Measurements from ENCODE around the gene MACO1. TPM values are rescaled to one million over a fixed set of nuclear protein-coding genes. Genes with fewer than 3 reads are reported as not detected.
"Not testable (repeated sequence)": the region's sequence is repeated elsewhere in the genome, so short reads cannot be mapped to it uniquely, and the experiment has no call there.

The MACO1 gene
- 10 to 100 TPM; 21.9 to 23.2 TPM for total RNA-seq
- polyA plus RNA-seq, result 10 to 100 TPM; 15.3 to 19.3 TPM

DNA sequence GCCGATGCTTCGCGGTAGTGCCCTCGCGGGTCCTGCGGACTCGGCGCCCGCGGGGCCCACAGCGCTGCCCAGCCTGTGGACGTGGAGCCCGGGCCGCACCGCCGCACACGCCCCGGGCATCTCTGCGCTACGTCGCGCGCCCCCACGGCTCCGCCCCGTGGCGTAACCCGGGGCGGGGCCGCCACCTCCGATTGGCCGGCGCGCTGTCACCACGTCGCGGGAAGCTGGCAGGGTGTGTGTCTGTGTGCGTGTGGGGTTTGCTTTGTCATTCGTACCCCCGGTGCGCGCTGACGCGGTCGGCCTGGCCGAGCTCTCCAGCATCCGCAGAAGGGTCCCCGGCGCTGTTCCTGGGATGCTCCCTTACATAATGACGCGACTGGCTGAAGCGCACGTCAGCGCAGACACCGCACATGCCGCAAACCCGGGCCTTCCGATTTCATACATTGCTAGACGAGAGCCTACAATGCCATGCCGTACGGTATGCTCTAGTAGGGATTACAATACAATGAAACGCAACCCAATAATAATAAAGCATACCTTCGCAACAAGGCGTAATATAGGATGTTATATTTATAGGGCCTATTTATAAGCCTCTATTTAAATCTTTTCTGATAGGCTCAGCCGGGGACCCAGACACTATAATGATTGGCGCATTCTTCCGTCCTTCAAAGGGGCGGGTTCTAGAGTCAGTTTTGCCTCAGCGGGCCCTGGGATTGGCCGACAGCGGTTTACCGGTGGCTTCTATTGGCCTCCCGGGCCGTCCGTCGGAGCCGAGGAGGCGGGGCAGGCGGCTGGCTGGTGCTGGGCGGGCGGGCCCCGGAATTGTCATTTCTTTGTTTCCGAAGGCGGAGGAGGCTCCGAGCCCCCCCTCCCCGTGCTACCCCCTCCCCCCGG is at the start of gene MACO1:
TSS of gene MACO1 (plus strand) at position 825 of the 894 bp plus-strand sequence. CDS start 202 bp downstream, outside the sequence.
- DNase-seq (ENCODE audit: low spot score), result peak; percentile 99
- Histone ChIP-seq H3K4me3 (ENCODE audit: low read depth in 1 of 3, low read length in 3 of 3) (peak within 1 kb of the TSS; percentile 91 to 99 (median 98)), H3K9ac (ENCODE audit: low read depth in 1 of 2, low read length in 2 of 2) (peak within 1 kb of the TSS; percentile 85 to 95), H3K9me3 (ENCODE audit: control insufficient read depth in 4 of 4, low read length in 3 of 4) (no peaks in the 10 kb centered on the region), H3K4me1 (ENCODE audit: control insufficient read depth in 4 of 4, insufficient read depth in 4 of 4, low read length in 3 of 4) (peaks cover 7 to 41% (median 29%) of the 10 kb centered on the region in 4 donors), H3K36me3 (ENCODE audit: control insufficient read depth in 4 of 4, insufficient read depth in 3 of 4, low read depth in 1 of 4, low read length in 3 of 4) (no peaks in the 10 kb centered on the region), H3K27me3 (ENCODE audit: control insufficient read depth in 4 of 4, insufficient read depth in 4 of 4, low read length in 3 of 4) (no peaks in the 10 kb centered on the region), H3K27ac (ENCODE audit: low read depth in 1 of 2, low read length in 2 of 2) (peak within 1 kb of the TSS; percentile 99)
- under 1% methylated on average over 87 of the region's 87 CpGs for WGBS
- no peak for TF ChIP-seq RXRA (IDR thresholded peaks at IDR 0.05)
- TF ChIP-seq RAD21 (IDR thresholded peaks at IDR 0.05), result no peak
- no peak for TF ChIP-seq NR2F2 (IDR thresholded peaks at IDR 0.05)
- TF ChIP-seq, protein P1, sequence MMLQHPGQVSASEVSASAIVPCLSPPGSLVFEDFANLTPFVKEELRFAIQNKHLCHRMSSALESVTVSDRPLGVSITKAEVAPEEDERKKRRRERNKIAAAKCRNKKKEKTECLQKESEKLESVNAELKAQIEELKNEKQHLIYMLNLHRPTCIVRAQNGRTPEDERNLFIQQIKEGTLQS (IDR thresholded peaks at IDR 0.05), result no peak
- TF ChIP-seq HNF4A (conservative IDR thresholded peaks at IDR 0.05), result no peak
- TF ChIP-seq GABPA (IDR thresholded peaks at IDR 0.05 in 1 of 2, conservative IDR thresholded peaks at IDR 0.05 in 1 of 2), result peak in 1 of 2 donors; percentile 29
- TF ChIP-seq FOXA2 (IDR thresholded peaks at IDR 0.05), result no peak
- no peak for TF ChIP-seq ZBTB33 (IDR thresholded peaks at IDR 0.05)
- TF ChIP-seq, protein P2, sequence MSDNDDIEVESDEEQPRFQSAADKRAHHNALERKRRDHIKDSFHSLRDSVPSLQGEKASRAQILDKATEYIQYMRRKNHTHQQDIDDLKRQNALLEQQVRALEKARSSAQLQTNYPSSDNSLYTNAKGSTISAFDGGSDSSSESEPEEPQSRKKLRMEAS (IDR thresholded peaks at IDR 0.05), result peak; percentile 13
- peak; percentile 95 for TF ChIP-seq SP1 (IDR thresholded peaks at IDR 0.05)
- TF ChIP-seq TAF1 (conservative IDR thresholded peaks at IDR 0.05), result peak; percentile 87
- TF ChIP-seq, protein P3, sequence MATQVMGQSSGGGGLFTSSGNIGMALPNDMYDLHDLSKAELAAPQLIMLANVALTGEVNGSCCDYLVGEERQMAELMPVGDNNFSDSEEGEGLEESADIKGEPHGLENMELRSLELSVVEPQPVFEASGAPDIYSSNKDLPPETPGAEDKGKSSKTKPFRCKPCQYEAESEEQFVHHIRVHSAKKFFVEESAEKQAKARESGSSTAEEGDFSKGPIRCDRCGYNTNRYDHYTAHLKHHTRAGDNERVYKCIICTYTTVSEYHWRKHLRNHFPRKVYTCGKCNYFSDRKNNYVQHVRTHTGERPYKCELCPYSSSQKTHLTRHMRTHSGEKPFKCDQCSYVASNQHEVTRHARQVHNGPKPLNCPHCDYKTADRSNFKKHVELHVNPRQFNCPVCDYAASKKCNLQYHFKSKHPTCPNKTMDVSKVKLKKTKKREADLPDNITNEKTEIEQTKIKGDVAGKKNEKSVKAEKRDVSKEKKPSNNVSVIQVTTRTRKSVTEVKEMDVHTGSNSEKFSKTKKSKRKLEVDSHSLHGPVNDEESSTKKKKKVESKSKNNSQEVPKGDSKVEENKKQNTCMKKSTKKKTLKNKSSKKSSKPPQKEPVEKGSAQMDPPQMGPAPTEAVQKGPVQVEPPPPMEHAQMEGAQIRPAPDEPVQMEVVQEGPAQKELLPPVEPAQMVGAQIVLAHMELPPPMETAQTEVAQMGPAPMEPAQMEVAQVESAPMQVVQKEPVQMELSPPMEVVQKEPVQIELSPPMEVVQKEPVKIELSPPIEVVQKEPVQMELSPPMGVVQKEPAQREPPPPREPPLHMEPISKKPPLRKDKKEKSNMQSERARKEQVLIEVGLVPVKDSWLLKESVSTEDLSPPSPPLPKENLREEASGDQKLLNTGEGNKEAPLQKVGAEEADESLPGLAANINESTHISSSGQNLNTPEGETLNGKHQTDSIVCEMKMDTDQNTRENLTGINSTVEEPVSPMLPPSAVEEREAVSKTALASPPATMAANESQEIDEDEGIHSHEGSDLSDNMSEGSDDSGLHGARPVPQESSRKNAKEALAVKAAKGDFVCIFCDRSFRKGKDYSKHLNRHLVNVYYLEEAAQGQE (IDR thresholded peaks at IDR 0.05), result peak; percentile 66
- no peak for TF ChIP-seq EGR1 (IDR thresholded peaks at IDR 0.05; ENCODE audit: low read depth in 2 of 2)
- peak in 1 of 2 donors; percentile 24 for TF ChIP-seq JUND (IDR thresholded peaks at IDR 0.05)
- TF ChIP-seq YY1 (IDR thresholded peaks at IDR 0.05), result no peak
- TF ChIP-seq HNF4G (IDR thresholded peaks at IDR 0.05), result no peak
- no peak for TF ChIP-seq FOXA1 (IDR thresholded peaks at IDR 0.05)
- no peak for TF ChIP-seq CTCF (IDR thresholded peaks at IDR 0.05; ENCODE audit: low read depth, low read length, missing input control)

DNA sequence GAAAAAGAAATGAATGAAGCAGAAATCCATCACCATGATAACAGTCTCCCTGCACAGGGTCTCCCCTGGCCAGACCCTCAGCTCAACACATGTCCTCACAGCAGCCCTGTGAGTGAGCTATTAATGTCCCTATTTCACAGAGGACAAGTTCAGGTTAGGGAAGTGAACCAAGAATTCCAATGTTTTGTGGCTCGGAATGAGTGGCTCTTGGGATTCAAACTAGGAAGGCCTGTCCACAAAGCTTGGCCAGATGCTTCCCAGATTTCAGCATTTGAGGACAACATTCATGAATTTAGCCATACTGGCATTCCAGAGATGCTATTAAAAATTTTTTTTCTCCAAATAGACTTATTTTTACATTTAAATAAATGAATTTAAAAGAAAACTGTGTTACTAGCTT is 48.2 kb upstream of the MACO1 start:
- 96% methylated on average over 1 of the region's 1 CpG for WGBS
- H3K9ac ChIP-seq (ENCODE audit: low read depth in 1 of 2, low read length in 2 of 2); H3K36me3 ChIP-seq (ENCODE audit: control insufficient read depth in 4 of 4, insufficient read depth in 3 of 4, low read depth in 1 of 4, low read length in 3 of 4): not testable (repeated sequence)

GRCh38 chr1:25383090-25383489 is 47.6 kb upstream of the MACO1 start:
- H3K27ac ChIP-seq (ENCODE audit: low read depth in 1 of 2, low read length in 2 of 2); H3K9ac ChIP-seq (ENCODE audit: low read depth in 1 of 2, low read length in 2 of 2); H3K9me3 ChIP-seq (ENCODE audit: control insufficient read depth in 4 of 4, low read length in 3 of 4); H3K36me3 ChIP-seq (ENCODE audit: control insufficient read depth in 4 of 4, insufficient read depth in 3 of 4, low read depth in 1 of 4, low read length in 3 of 4); H3K27me3 ChIP-seq (ENCODE audit: control insufficient read depth in 4 of 4, insufficient read depth in 4 of 4, low read length in 3 of 4); DNase-seq (ENCODE audit: low spot score); H3K4me3 ChIP-seq (ENCODE audit: low read depth in 1 of 3, low read length in 3 of 3); H3K4me1 ChIP-seq (ENCODE audit: control insufficient read depth in 4 of 4, insufficient read depth in 4 of 4, low read length in 3 of 4): not testable (repeated sequence)
- WGBS, result 87% methylated on average over 1 of the region's 1 CpG

More for the DNA sequence above, 48.2 kb upstream of the MACO1 start:
- not testable (repeated sequence) for H3K27me3 ChIP-seq (ENCODE audit: control insufficient read depth in 4 of 4, insufficient read depth in 4 of 4, low read length in 3 of 4); H3K27ac ChIP-seq (ENCODE audit: low read depth in 1 of 2, low read length in 2 of 2); DNase-seq (ENCODE audit: low spot score); H3K4me1 ChIP-seq (ENCODE audit: control insufficient read depth in 4 of 4, insufficient read depth in 4 of 4, low read length in 3 of 4); H3K4me3 ChIP-seq (ENCODE audit: low read depth in 1 of 3, low read length in 3 of 3); H3K9me3 ChIP-seq (ENCODE audit: control insufficient read depth in 4 of 4, low read length in 3 of 4)
